ENCODE data around the gene TTC21A.

GRCh38 chr3:39107388-39108199 is at the start of gene TTC21A, which contains the start of gene GORASP1:
- TF ChIP-seq CTCF (conservative IDR thresholded peaks at IDR 0.05) (peak; percentile 4; the same call in 1 of the 2 replicates), ZFX (IDR thresholded peaks at IDR 0.05) (peak; percentile 67)

All from C4-2B (cell line).